Thyroid gland (tissue), 4 donors: ENCODE results near the gene REPS2.

Source experiments
- POLR2A ChIP-seq, 2 donors: fragments of 450-650 bp; IDR thresholded peaks; one replicate each; pipeline ENCODE4 v1.6.1; 2017; ENCODE audit warnings: antibody characterized with exemption in 2 of 2, mild to moderate bottlenecking in 2 of 2, moderate library complexity in 1 of 2
- TF ChIP-seq, protein P1 (sequence below), 6 experiments: fragments of 200-600 bp in 3 of 6; fragments of 450-650 bp in 3 of 6; sonication (generic) in 3 of 6; IDR thresholded peaks; one replicate each; pipeline ENCODE4 v1.5.1; 2016 to 2019; ENCODE audit warnings: antibody characterized with exemption in 6 of 6, mild to moderate bottlenecking in 2 of 6, inconsistent platforms in 1 of 6, moderate library complexity in 1 of 6

DNA sequence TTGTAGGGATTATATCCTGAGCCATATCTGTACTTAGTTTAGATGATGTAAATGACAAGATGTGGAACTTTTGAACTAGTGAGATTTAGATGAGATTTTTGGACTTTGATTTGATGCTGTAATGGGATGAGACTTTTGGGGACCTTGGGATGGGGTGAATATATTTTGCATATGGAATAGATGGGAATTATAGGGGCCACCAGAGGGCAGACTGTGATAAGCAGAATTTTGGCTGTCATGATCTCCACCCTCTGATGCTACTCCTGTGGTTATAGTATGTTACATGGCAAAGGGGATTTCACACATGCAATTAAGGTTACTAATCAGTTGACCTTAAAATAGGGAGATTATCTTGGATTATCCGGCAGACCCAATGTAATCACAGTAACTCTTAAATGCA, 214.5 kb downstream of the REPS2 start:
- TF ChIP-seq, protein P1, sequence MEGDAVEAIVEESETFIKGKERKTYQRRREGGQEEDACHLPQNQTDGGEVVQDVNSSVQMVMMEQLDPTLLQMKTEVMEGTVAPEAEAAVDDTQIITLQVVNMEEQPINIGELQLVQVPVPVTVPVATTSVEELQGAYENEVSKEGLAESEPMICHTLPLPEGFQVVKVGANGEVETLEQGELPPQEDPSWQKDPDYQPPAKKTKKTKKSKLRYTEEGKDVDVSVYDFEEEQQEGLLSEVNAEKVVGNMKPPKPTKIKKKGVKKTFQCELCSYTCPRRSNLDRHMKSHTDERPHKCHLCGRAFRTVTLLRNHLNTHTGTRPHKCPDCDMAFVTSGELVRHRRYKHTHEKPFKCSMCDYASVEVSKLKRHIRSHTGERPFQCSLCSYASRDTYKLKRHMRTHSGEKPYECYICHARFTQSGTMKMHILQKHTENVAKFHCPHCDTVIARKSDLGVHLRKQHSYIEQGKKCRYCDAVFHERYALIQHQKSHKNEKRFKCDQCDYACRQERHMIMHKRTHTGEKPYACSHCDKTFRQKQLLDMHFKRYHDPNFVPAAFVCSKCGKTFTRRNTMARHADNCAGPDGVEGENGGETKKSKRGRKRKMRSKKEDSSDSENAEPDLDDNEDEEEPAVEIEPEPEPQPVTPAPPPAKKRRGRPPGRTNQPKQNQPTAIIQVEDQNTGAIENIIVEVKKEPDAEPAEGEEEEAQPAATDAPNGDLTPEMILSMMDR (IDR thresholded peaks at IDR 0.05) = no peak
- no peak for TF ChIP-seq POLR2A (IDR thresholded peaks at IDR 0.05)
